GM18858 (cell line): ENCODE results near the gene SKAP1.

Experiments
- ATAC-seq: cut with Tn5 transposase; IDR thresholded peaks from one replicate; pipeline ENCODE4 v1.9.1; 2021; ENCODE audit not compliant: unreplicated experiment

The SKAP1 gene

GRCh38 chr17:48084932-48085331 is 345.1 kb downstream of the SKAP1 start:
- ATAC-seq, result no peak
